ENCODE data around the gene OPTN.
A peak's percentile ranks its signal among the peaks of the same experiment; 100 is the strongest.
"Not testable (repeated sequence)": the region's sequence is repeated elsewhere in the genome, so short reads cannot be mapped to it uniquely, and the experiment has no call there.

Gene OPTN

GRCh38 chr10:13099666-13100348, at the start of gene OPTN:
OPTN (plus strand) TSS chr10:13100163; CDS start chr10:13109123, 8,960 bp downstream.
- peak within 1 kb of the TSS; percentile 94 for H3K9ac ChIP-seq (ENCODE audit: low read length)
- peaks cover 27% of the 10 kb centered on the region for H3K4me1 ChIP-seq (ENCODE audit: control insufficient read depth, insufficient read depth, low read length)
- peak; percentile 91 for DNase-seq (ENCODE audit: low read depth)
- H3K27me3 ChIP-seq (replicated peaks; ENCODE audit: control insufficient read depth, insufficient read depth, low read length), result no peaks in the 10 kb centered on the region
- no peaks in the 10 kb centered on the region for H3K9me3 ChIP-seq (ENCODE audit: control insufficient read depth, low read length)
- H3K4me3 ChIP-seq (ENCODE audit: low read length), result peak within 1 kb of the TSS; percentile 94
- peaks cover 8% of the 10 kb centered on the region for H3K36me3 ChIP-seq (ENCODE audit: control insufficient read depth, insufficient read depth, low read length, severe bottlenecking)

DNA sequence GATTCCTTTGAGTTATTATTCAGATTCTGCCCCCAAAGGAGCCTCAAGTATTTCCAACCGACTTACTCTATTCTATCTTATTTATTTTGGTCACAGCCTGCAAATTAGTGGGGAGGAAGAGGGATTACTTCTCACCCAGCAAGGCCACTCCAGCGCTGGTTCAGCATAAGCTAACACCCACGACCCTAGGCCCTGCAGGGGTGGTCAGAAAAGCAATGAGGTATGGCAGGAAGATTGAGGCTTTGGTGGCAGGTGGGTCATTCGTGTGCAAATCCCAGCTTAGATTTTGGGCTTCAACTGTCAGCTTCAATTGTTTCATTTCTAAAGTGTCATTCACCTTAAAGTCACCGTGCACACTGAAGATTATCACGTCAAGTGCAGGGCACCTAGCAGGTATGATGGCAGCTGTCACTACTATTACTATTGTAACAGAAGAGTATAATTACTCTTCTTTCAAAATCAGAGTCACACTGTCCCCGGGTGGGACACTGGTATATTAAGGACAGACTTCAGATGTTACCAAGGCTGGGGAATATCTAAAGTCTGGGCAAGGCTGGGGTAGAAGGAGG, 48.8 kb upstream of the OPTN start:
- DNase-seq (ENCODE audit: low read depth), result no peak
- Histone ChIP-seq H3K9me3 (ENCODE audit: control insufficient read depth, low read length) (no peaks in the 10 kb centered on the region), H3K9ac (ENCODE audit: low read length) (no peak overlapping the region), H3K36me3 (ENCODE audit: control insufficient read depth, insufficient read depth, low read length, severe bottlenecking) (no peaks in the 10 kb centered on the region), H3K4me1 (ENCODE audit: control insufficient read depth, insufficient read depth, low read length) (peaks cover 13% of the 10 kb centered on the region), H3K27me3 (replicated peaks; ENCODE audit: control insufficient read depth, insufficient read depth, low read length) (peaks cover 28% of the 10 kb centered on the region), H3K4me3 (ENCODE audit: low read length) (no peak overlapping the region)

DNA sequence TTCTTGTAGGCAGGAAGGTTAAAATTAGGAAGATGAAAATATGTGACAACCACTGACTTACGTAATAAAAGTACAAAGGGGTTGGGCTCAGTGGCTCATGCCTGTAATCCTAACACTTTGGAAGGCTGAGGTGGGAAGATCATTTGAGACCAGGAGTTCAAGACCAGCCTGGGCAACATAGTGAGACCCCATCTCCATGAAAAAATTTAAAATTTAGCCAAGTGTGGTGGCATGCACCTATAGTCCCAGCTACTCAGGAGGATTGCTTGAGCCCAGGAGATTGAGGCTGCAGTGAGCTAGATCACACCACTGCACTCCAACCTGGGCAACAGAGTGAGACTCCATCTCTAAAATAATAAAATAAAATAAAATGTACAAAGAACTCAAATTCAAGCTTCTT, 46.8 kb upstream of the OPTN start:
- Histone ChIP-seq H3K27me3 (replicated peaks; ENCODE audit: control insufficient read depth, insufficient read depth, low read length) (peaks cover 15% of the 10 kb centered on the region), H3K4me1 (ENCODE audit: control insufficient read depth, insufficient read depth, low read length) (peaks cover 13% of the 10 kb centered on the region)
- not testable (repeated sequence) for H3K9ac ChIP-seq (ENCODE audit: low read length); H3K4me3 ChIP-seq (ENCODE audit: low read length); H3K36me3 ChIP-seq (ENCODE audit: control insufficient read depth, insufficient read depth, low read length, severe bottlenecking); DNase-seq (ENCODE audit: low read depth); H3K9me3 ChIP-seq (ENCODE audit: control insufficient read depth, low read length)

DNA sequence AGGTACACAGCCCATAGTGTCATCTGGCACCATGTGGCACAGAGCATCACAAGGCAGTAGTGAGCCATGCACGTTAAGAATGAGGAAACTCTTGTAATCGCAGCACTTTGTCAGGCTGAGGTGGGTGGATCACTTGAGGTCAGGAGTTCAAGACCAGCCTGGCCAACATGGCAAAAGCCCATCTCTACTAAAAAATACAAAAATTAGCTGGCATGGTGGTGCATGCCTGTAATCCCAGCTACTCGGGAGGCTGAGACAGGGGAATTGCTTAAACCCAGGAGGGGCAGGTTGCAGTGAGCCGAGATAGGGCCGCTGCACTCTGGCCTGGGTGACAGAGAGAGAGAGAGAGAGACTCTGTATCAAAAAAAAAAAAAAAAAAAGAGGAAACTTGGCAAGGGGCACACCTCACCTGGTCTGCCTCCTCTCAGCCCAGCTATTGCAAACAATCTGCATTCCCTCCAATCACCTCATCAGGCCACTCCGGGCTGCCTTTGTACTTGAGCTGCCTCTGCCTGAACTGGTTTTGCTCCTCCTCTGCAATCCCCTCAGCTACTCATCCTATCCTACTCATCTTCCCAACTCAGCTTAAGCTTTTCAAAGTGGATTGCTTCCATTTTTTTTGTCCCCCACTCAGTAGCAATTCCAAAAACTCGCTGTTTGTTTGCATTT, 46.0 kb upstream of the OPTN start:
- Histone ChIP-seq H3K9me3 (ENCODE audit: control insufficient read depth, low read length) (no peaks in the 10 kb centered on the region), H3K4me1 (ENCODE audit: control insufficient read depth, insufficient read depth, low read length) (peaks cover 12% of the 10 kb centered on the region), H3K36me3 (ENCODE audit: control insufficient read depth, insufficient read depth, low read length, severe bottlenecking) (no peaks in the 10 kb centered on the region), H3K9ac (ENCODE audit: low read length) (no peak overlapping the region), H3K4me3 (ENCODE audit: low read length) (no peak overlapping the region), H3K27me3 (replicated peaks; ENCODE audit: control insufficient read depth, insufficient read depth, low read length) (peaks cover 15% of the 10 kb centered on the region)
- DNase-seq (ENCODE audit: low read depth), result no peak

DNA sequence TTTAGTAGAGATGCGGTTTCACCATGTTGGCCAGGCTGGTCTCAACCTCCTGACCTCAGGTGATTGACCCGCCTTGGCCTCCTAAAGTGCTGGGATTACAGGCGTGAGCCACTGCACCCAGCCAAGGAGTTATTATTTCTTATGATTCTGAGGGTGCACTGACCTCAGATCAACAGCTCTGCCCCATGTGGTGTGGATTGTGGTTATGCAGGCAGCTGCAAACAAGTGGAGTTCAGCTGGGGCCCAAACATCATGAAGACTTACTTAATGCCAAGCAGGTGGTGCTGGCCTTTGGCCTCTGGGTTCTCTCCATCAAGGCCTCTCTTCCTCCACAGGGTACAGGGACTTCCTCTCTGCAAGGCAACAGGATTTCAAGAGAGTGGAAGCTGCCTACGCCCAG, 45.1 kb upstream of the OPTN start:
- Histone ChIP-seq H3K36me3 (ENCODE audit: control insufficient read depth, insufficient read depth, low read length, severe bottlenecking) (no peaks in the 10 kb centered on the region), H3K27me3 (replicated peaks; ENCODE audit: control insufficient read depth, insufficient read depth, low read length) (peaks cover 15% of the 10 kb centered on the region), H3K4me3 (ENCODE audit: low read length) (no peak overlapping the region), H3K9me3 (ENCODE audit: control insufficient read depth, low read length) (no peaks in the 10 kb centered on the region), H3K4me1 (ENCODE audit: control insufficient read depth, insufficient read depth, low read length) (peaks cover 3% of the 10 kb centered on the region), H3K9ac (ENCODE audit: low read length) (no peak overlapping the region)
- no peak for DNase-seq (ENCODE audit: low read depth)

DNA sequence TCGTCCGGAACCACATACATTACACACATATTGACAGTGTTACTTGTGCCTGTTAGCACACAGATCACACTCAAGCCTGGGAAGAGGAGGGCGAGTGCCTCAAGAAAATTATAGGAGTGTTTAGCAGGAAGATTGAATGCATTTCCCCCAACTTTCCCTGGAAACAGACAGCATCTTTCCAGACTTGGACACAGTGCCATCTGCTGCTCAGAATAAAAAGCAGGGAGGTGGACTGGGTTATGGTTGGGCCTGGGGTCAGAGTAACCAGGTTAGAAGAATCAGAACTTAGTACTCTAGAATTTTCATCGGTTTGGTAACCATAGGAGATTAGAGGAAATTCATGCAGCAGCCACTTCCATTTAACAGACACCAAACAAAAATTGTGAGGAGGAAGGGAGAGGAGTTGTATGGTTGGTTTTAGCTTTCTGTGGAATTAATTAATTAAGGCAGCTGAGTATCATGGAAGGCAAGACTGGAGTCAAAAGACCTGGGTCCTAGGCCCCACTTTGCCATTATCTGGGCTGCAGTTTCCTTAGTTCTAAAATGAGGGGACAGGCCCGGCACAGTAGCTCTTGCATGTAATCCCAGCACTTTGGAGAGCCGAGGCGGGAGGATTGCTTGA, 43.4 kb upstream of the OPTN start:
- DNase-seq (ENCODE audit: low read depth), result peak; percentile 43
- Histone ChIP-seq H3K9ac (ENCODE audit: low read length) (no peak overlapping the region), H3K27me3 (replicated peaks; ENCODE audit: control insufficient read depth, insufficient read depth, low read length) (peaks cover 18% of the 10 kb centered on the region), H3K4me3 (ENCODE audit: low read length) (no peak overlapping the region), H3K36me3 (ENCODE audit: control insufficient read depth, insufficient read depth, low read length, severe bottlenecking) (no peaks in the 10 kb centered on the region), H3K9me3 (ENCODE audit: control insufficient read depth, low read length) (no peaks in the 10 kb centered on the region), H3K4me1 (ENCODE audit: control insufficient read depth, insufficient read depth, low read length) (no peaks in the 10 kb centered on the region)

DNA sequence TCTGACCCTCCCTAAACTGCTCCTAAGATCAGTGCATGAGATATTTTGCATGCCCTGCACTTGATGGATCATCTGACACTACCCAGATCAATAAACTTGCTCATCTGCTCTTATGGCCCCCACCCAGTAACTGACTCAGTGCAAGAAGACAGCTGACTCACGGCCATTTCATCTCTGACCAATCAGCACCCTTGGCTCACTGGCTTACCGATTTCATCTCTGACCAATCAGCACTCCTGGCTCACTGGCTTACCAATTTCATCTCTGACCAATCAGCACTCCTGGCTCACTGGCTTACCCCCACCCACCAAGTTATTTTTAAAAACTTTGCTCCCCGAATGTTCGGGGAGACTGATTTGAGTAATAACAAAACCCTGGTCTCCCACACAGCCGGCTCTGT, 37.2 kb upstream of the OPTN start:
- no peak overlapping the region for H3K4me3 ChIP-seq (ENCODE audit: low read length)
- no peaks in the 10 kb centered on the region for H3K4me1 ChIP-seq (ENCODE audit: control insufficient read depth, insufficient read depth, low read length)
- H3K9me3 ChIP-seq (ENCODE audit: control insufficient read depth, low read length), result peaks cover 6% of the 10 kb centered on the region
- no peak overlapping the region for H3K9ac ChIP-seq (ENCODE audit: low read length)
- DNase-seq (ENCODE audit: low read depth), result no peak
- no peaks in the 10 kb centered on the region for H3K36me3 ChIP-seq (ENCODE audit: control insufficient read depth, insufficient read depth, low read length, severe bottlenecking)
- H3K27me3 ChIP-seq (replicated peaks; ENCODE audit: control insufficient read depth, insufficient read depth, low read length), result peaks cover 16% of the 10 kb centered on the region

DNA sequence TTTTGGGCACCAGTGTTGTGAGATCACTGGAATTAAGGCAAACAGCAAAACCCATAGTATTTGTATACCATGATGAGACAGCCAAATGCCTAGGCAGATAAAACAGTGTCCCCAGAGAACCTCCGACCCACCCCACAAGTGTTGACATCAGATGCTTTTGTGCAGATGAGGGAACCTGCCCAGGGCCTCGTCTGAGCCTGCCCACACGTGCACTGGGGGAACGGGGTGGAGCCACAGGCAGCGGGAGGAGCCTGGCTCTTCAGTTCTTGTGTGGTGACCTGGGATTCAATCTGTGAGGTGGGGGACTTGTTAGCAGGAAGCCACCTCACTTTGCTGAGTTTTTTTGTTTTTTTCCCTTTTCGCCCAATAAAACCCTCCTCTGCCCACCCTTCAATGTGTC, 33.4 kb upstream of the OPTN start:
- Histone ChIP-seq H3K4me1 (ENCODE audit: control insufficient read depth, insufficient read depth, low read length) (no peaks in the 10 kb centered on the region), H3K4me3 (ENCODE audit: low read length) (no peak overlapping the region), H3K9me3 (ENCODE audit: control insufficient read depth, low read length) (peaks cover 6% of the 10 kb centered on the region), H3K36me3 (ENCODE audit: control insufficient read depth, insufficient read depth, low read length, severe bottlenecking) (no peaks in the 10 kb centered on the region), H3K27me3 (replicated peaks; ENCODE audit: control insufficient read depth, insufficient read depth, low read length) (peaks cover 12% of the 10 kb centered on the region), H3K9ac (ENCODE audit: low read length) (no peak overlapping the region)
- DNase-seq (ENCODE audit: low read depth), result no peak

GRCh38 chr10:13067431-13067830, 32.5 kb upstream of the OPTN start:
- H3K9me3 ChIP-seq (ENCODE audit: control insufficient read depth, low read length), result peaks cover 6% of the 10 kb centered on the region
- no peak overlapping the region for H3K9ac ChIP-seq (ENCODE audit: low read length)
- peaks cover 12% of the 10 kb centered on the region for H3K27me3 ChIP-seq (replicated peaks; ENCODE audit: control insufficient read depth, insufficient read depth, low read length)
- no peaks in the 10 kb centered on the region for H3K4me1 ChIP-seq (ENCODE audit: control insufficient read depth, insufficient read depth, low read length)
- H3K36me3 ChIP-seq (ENCODE audit: control insufficient read depth, insufficient read depth, low read length, severe bottlenecking), result no peaks in the 10 kb centered on the region
- no peak overlapping the region for H3K4me3 ChIP-seq (ENCODE audit: low read length)
- DNase-seq (ENCODE audit: low read depth), result no peak

GRCh38 chr10:13068071-13068470, 31.9 kb upstream of the OPTN start:
- H3K9me3 ChIP-seq (ENCODE audit: control insufficient read depth, low read length), result peaks cover 6% of the 10 kb centered on the region
- DNase-seq (ENCODE audit: low read depth), result no peak
- H3K9ac ChIP-seq (ENCODE audit: low read length), result no peak overlapping the region
- no peak overlapping the region for H3K4me3 ChIP-seq (ENCODE audit: low read length)
- no peaks in the 10 kb centered on the region for H3K36me3 ChIP-seq (ENCODE audit: control insufficient read depth, insufficient read depth, low read length, severe bottlenecking)
- peaks cover 12% of the 10 kb centered on the region for H3K27me3 ChIP-seq (replicated peaks; ENCODE audit: control insufficient read depth, insufficient read depth, low read length)
- H3K4me1 ChIP-seq (ENCODE audit: control insufficient read depth, insufficient read depth, low read length), result no peaks in the 10 kb centered on the region

- no peaks in the 10 kb centered on the region for H3K36me3 ChIP-seq (ENCODE audit: control insufficient read depth, insufficient read depth, low read length, severe bottlenecking)
- H3K9ac ChIP-seq (ENCODE audit: low read length), result no peak overlapping the region
- H3K27me3 ChIP-seq (replicated peaks; ENCODE audit: control insufficient read depth, insufficient read depth, low read length), result peaks cover 12% of the 10 kb centered on the region
- DNase-seq (ENCODE audit: low read depth), result no peak
- H3K9me3 ChIP-seq (ENCODE audit: control insufficient read depth, low read length), result peaks cover 3% of the 10 kb centered on the region
- no peak overlapping the region for H3K4me3 ChIP-seq (ENCODE audit: low read length)
- H3K4me1 ChIP-seq (ENCODE audit: control insufficient read depth, insufficient read depth, low read length), result no peaks in the 10 kb centered on the region
Measured at GRCh38 chr10:13068484-13068883, 31.5 kb upstream of the OPTN start.
